DOHH2 (cell line): ENCODE results near the gene TCOF1.
"Not testable (repeated sequence)": the region's sequence is repeated elsewhere in the genome, so short reads cannot be mapped to it uniquely, and the experiment has no call there.

ENCODE experiments used
- H3F3A ChIP-seq: fragments of 200-600 bp; sonication (generic), shearing (Covaris generic); 2 replicates; pipeline ENCODE4 v1.6.0; 2016; ENCODE audit warnings: antibody characterized with exemption, mild to moderate bottlenecking; ENCODE audit not compliant: control insufficient read depth, insufficient read depth
- H3K27ac ChIP-seq: fragments of 200-600 bp; sonication (generic); 2 replicates; pipeline ENCODE4 v1.5.1; 2014; ENCODE audit warnings: low read depth, mild to moderate bottlenecking, low read length, moderate library complexity
- H3K27me3 ChIP-seq: fragments of 200-600 bp; sonication (generic); 2 replicates; pipeline ENCODE4 v1.6.1; 2014; ENCODE audit warnings: mild to moderate bottlenecking, low read length, mixed read lengths; ENCODE audit not compliant: control insufficient read depth
- H3K36me3 ChIP-seq: fragments of 200-600 bp; sonication (generic); 2 replicates; pipeline ENCODE4 v1.6.1; 2014; ENCODE audit warnings: mild to moderate bottlenecking, low read length, moderate library complexity, mixed read lengths; ENCODE audit not compliant: control insufficient read depth
- H3K4me1 ChIP-seq: fragments of 200-600 bp; sonication (generic); 2 replicates; pipeline ENCODE4 v1.6.1; 2014; ENCODE audit warnings: mild to moderate bottlenecking, low read length, mixed read lengths; ENCODE audit not compliant: control insufficient read depth
- H3K4me2 ChIP-seq: fragments of 200-600 bp; sonication (generic); 2 replicates; pipeline ENCODE4 v1.6.0; 2014; ENCODE audit warnings: mild to moderate bottlenecking, low read length, moderate library complexity
- H3K4me3 ChIP-seq: fragments of 200-600 bp; sonication (generic); 2 replicates; pipeline ENCODE4 v1.5.1; 2014; ENCODE audit warnings: mild to moderate bottlenecking, low read length, mixed read lengths
- H3K79me2 ChIP-seq: fragments of 200-600 bp; sonication (generic); 2 replicates; pipeline ENCODE4 v1.6.1; 2014; ENCODE audit warnings: mild to moderate bottlenecking, low read length, mixed read lengths; ENCODE audit not compliant: control insufficient read depth
- H3K9me2 ChIP-seq: fragments of 200-600 bp; sonication (generic); replicated peaks from 2 replicates; pipeline ENCODE4 v1.6.1; 2014; ENCODE audit warnings: mild to moderate bottlenecking, low read length, mixed read lengths; ENCODE audit not compliant: control insufficient read depth
- H3K9me3 ChIP-seq: fragments of 200-600 bp; sonication (generic); 2 replicates; pipeline ENCODE4 v1.6.1; 2014; ENCODE audit warnings: antibody characterized with exemption, low read length, mixed read lengths; ENCODE audit not compliant: control insufficient read depth, insufficient read depth
- H4K20me1 ChIP-seq: fragments of 200-600 bp; sonication (generic); 2 replicates; pipeline ENCODE4 v1.6.0; 2014; ENCODE audit warnings: low read depth, mild to moderate bottlenecking, antibody characterized with exemption, low read length, moderate library complexity; ENCODE audit not compliant: control insufficient read depth, insufficient read depth
- CTCF ChIP-seq: fragments of 200-600 bp; sonication (generic); IDR thresholded peaks from one replicate; pipeline ENCODE4 v1.5.1; 2014; ENCODE audit warnings: antibody characterized with exemption, mild to moderate bottlenecking, low read depth, low read length; ENCODE audit not compliant: poor library complexity, severe bottlenecking
- EZH2phosphoT487 ChIP-seq: fragments of 200-600 bp; sonication (generic); IDR thresholded peaks from 2 replicates; pipeline ENCODE4 v1.6.1; 2017; ENCODE audit warnings: borderline replicate concordance, mild to moderate bottlenecking, antibody characterized with exemption, low read length, moderate library complexity, mixed read lengths

The TCOF1 gene

GRCh38 chr5:150413176-150413901 lies 55.8 kb downstream of the TCOF1 start:
- Histone ChIP-seq H3F3A (peaks cover 40% of the 10 kb centered on the region), H4K20me1 (peaks cover 15% of the 10 kb centered on the region; the same call in 1 of the 2 replicates), H3K9me3 (no peaks in the 10 kb centered on the region), H3K27ac (peak overlapping the region; percentile 98), H3K9me2 (no peaks in the 10 kb centered on the region), H3K27me3 (no peaks in the 10 kb centered on the region), H3K36me3 (peaks cover 40% of the 10 kb centered on the region), H3K4me3 (peak overlapping the region; percentile 96), H3K79me2 (peaks cover 53% of the 10 kb centered on the region), H3K4me2 (peak overlapping the region; percentile 98), H3K4me1 (peaks cover 66% of the 10 kb centered on the region)
- TF ChIP-seq CTCF = no peak

- H3K4me3 ChIP-seq = peak overlapping the region; percentile 96
- H3K9me2 ChIP-seq, H3K27me3 ChIP-seq, H3K9me3 ChIP-seq: not testable (repeated sequence)
- peak overlapping the region; percentile 98 for H3K4me2 ChIP-seq
- peak overlapping the region; percentile 98 for H3K27ac ChIP-seq
- peaks cover 11% of the 10 kb centered on the region; the same call in 1 of the 2 replicates for H4K20me1 ChIP-seq
- peaks cover 45% of the 10 kb centered on the region for H3K79me2 ChIP-seq
- H3F3A ChIP-seq = peaks cover 38% of the 10 kb centered on the region
- peaks cover 63% of the 10 kb centered on the region for H3K4me1 ChIP-seq
- H3K36me3 ChIP-seq = peaks cover 32% of the 10 kb centered on the region
Measured at GRCh38 chr5:150413902-150414790, 56.6 kb downstream of the TCOF1 start.

GRCh38 chr5:150419630-150420270 lies 62.3 kb downstream of the TCOF1 start:
- Histone ChIP-seq H3K36me3 (no peaks in the 10 kb centered on the region), H3K79me2 (no peaks in the 10 kb centered on the region), H3K27me3 (no peaks in the 10 kb centered on the region), H3K4me3 (peak overlapping the region; percentile 10; the same call in 1 of the 2 replicates), H3F3A (no peaks in the 10 kb centered on the region), H3K27ac (no peak overlapping the region), H3K9me3 (no peaks in the 10 kb centered on the region), H4K20me1 (no peaks in the 10 kb centered on the region), H3K9me2 (no peaks in the 10 kb centered on the region), H3K4me1 (peaks cover 42% of the 10 kb centered on the region), H3K4me2 (peak overlapping the region; percentile 50)
- no peak for TF ChIP-seq CTCF
- no peak for TF ChIP-seq EZH2phosphoT487
